ENCODE measurements around the gene CEP63. TPM values are rescaled to one million over a fixed set of nuclear protein-coding genes. Genes with fewer than 3 reads are reported as not detected.

Gene CEP63
- total RNA-seq, 4 donors from 2014 or later = 21.4 to 23.5 (median 22.4) TPM

DNA sequence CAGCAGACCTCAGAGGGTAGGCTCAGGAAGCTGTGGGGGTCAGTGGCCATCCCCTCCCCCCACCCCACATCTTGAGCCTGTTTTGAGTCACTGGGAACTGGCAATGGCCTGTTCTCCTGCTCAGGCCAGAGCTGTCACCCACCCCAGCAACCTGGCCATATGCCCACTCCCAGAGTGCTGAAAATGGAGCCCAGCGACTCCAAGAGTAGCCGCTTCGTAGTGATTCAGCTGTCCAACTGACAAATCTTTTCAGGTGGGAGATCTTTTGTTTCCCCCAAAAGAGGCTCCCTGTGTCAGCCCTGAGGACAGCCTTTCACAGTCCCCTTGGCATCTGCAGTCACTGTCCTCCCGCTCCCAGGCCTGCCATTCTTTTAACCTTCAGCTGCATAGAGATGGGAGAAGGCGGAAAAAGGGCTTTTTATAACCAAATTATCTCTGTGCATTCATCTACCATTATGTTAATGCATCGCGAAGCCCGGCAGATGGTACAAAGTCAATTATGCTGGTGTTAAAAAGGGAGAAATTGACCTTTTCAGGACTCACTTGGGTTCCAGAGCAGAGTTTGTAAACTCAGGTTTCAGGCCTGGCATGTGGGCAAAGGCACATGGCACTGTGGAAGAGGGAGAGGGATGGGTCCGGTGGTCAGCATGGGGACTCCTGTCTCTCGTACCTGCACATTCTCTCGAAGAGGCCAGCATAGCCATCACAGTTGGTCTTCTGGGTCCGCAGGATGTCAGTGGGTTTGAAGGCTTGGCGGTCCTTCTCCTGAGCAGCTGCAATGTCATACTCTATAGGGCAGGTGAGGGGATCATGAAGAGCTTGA lies 132.8 kb downstream of the CEP63 start:
- Histone ChIP-seq H3K27me3 (no peaks in the 10 kb centered on the region), H3K4me1 (peaks cover 0 to 6% of the 10 kb centered on the region in 2 donors), H3K9me3 (no peaks in the 10 kb centered on the region), H3K36me3 (no peaks in the 10 kb centered on the region), H3K4me3 (no peak overlapping the region), H3K27ac (no peak overlapping the region)
- TF ChIP-seq, protein P1, sequence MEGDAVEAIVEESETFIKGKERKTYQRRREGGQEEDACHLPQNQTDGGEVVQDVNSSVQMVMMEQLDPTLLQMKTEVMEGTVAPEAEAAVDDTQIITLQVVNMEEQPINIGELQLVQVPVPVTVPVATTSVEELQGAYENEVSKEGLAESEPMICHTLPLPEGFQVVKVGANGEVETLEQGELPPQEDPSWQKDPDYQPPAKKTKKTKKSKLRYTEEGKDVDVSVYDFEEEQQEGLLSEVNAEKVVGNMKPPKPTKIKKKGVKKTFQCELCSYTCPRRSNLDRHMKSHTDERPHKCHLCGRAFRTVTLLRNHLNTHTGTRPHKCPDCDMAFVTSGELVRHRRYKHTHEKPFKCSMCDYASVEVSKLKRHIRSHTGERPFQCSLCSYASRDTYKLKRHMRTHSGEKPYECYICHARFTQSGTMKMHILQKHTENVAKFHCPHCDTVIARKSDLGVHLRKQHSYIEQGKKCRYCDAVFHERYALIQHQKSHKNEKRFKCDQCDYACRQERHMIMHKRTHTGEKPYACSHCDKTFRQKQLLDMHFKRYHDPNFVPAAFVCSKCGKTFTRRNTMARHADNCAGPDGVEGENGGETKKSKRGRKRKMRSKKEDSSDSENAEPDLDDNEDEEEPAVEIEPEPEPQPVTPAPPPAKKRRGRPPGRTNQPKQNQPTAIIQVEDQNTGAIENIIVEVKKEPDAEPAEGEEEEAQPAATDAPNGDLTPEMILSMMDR (IDR thresholded peaks at IDR 0.05 in 4 of 5, conservative IDR thresholded peaks at IDR 0.05 in 1 of 5) = no peak
- ATAC-seq = no peak
- in situ Hi-C loops (cut with MboI; ENCODE audit: low sequenced_read_pairs in 4 of 4) = loop anchor here in 3 of 4 donors (25.0 kb wide), 1 partner anchor 1269 kb away; no protein-coding TSS in a partner anchor
- DNase-seq = no peak
- intact Hi-C loops (cut with DNase I; ENCODE audit: low total_unique reads) = no loop called here

GRCh38 chr3:134619301-134619615 lies 133.4 kb downstream of the CEP63 start:
- in situ Hi-C loops (cut with MboI; ENCODE audit: low sequenced_read_pairs in 4 of 4) (loop anchor here in 3 of 4 donors (25.0 kb wide), 1 partner anchor 1268 kb away; no protein-coding TSS in a partner anchor), intact Hi-C loops (cut with DNase I; ENCODE audit: low total_unique reads) (no loop called here)
- peaks cover 0 to 6% of the 10 kb centered on the region in 2 donors for H3K4me1 ChIP-seq

GRCh38 chr3:134619884-134620445 lies 134.1 kb downstream of the CEP63 start:
- DNase-seq (no peak), ATAC-seq (no peak)
- Histone ChIP-seq H3K27me3 (no peaks in the 10 kb centered on the region), H3K9me3 (no peaks in the 10 kb centered on the region), H3K27ac (no peak overlapping the region), H3K4me1 (peaks cover 0 to 6% of the 10 kb centered on the region in 2 donors), H3K4me3 (no peak overlapping the region), H3K36me3 (no peaks in the 10 kb centered on the region)
- TF ChIP-seq, protein P1 (IDR thresholded peaks at IDR 0.05 in 4 of 5, conservative IDR thresholded peaks at IDR 0.05 in 1 of 5) = no peak
- TF ChIP-seq POLR2A (IDR thresholded peaks at IDR 0.05) = no peak
- in situ Hi-C loops (cut with MboI; ENCODE audit: low sequenced_read_pairs in 4 of 4) = loop anchor here in 3 of 4 donors (25.0 kb wide), 1 partner anchor 1267 kb away; no protein-coding TSS in a partner anchor
- intact Hi-C loops (cut with DNase I; ENCODE audit: low total_unique reads) = no loop called here

More at GRCh38 chr3:134619301-134619615, 133.4 kb downstream of the CEP63 start:
- Histone ChIP-seq H3K36me3 (no peaks in the 10 kb centered on the region), H3K27me3 (no peaks in the 10 kb centered on the region), H3K4me3 (no peak overlapping the region), H3K9me3 (no peaks in the 10 kb centered on the region), H3K27ac (no peak overlapping the region)
- ATAC-seq = no peak
- no peak for DNase-seq
- TF ChIP-seq, protein P1 (IDR thresholded peaks at IDR 0.05 in 4 of 5, conservative IDR thresholded peaks at IDR 0.05 in 1 of 5) = no peak
- no peak for TF ChIP-seq POLR2A (IDR thresholded peaks at IDR 0.05)

GRCh38 chr3:134620476-134621115 lies 134.7 kb downstream of the CEP63 start:
- Histone ChIP-seq H3K36me3 (no peaks in the 10 kb centered on the region), H3K27ac (no peak overlapping the region), H3K27me3 (no peaks in the 10 kb centered on the region), H3K4me3 (no peak overlapping the region), H3K4me1 (peaks cover 0 to 6% of the 10 kb centered on the region in 2 donors), H3K9me3 (no peaks in the 10 kb centered on the region)
- intact Hi-C loops (cut with DNase I; ENCODE audit: low total_unique reads) (no loop called here), in situ Hi-C loops (cut with MboI; ENCODE audit: low sequenced_read_pairs in 4 of 4) (loop anchor here in 3 of 4 donors (25.0 kb wide), 1 partner anchor 1267 kb away; no protein-coding TSS in a partner anchor)
- ATAC-seq (no peak), DNase-seq (no peak)
- TF ChIP-seq POLR2A (IDR thresholded peaks at IDR 0.05) = no peak
- TF ChIP-seq, protein P1 (IDR thresholded peaks at IDR 0.05 in 4 of 5, conservative IDR thresholded peaks at IDR 0.05 in 1 of 5) = no peak
